Mesothelial cell of epicardium (in vitro differentiated cells): ENCODE measurements around the gene RIC1. TPM values are rescaled to one million over a fixed set of nuclear protein-coding genes. Genes with fewer than 3 reads are reported as not detected.

ENCODE experiments used
- DNase-seq, 2 experiments: peaks; one replicate each; pipeline ENCODE4 v3.0.0; 2021; ENCODE audit warnings: low spot score in 2 of 2; ENCODE audit not compliant: unreplicated experiment in 2 of 2
- H3K27ac Mint-ChIP-seq: 2 replicates; pipeline ENCODE4 v1.8.0; 2021; ENCODE audit warnings: mixed read lengths
- H3K27me3 Mint-ChIP-seq: 2 replicates; pipeline ENCODE4 v1.8.0; 2021; ENCODE audit warnings: low read depth, mixed read lengths
- H3K36me3 Mint-ChIP-seq: 2 replicates; pipeline ENCODE4 v1.8.0; 2021; ENCODE audit warnings: mixed read lengths
- H3K4me1 Mint-ChIP-seq: 2 replicates; pipeline ENCODE4 v1.8.0; 2021; ENCODE audit warnings: mixed read lengths
- H3K4me3 Mint-ChIP-seq: 2 replicates; pipeline ENCODE4 v1.8.0; 2021; ENCODE audit warnings: mild to moderate bottlenecking, moderate library complexity, mixed read lengths
- H3K9me3 Mint-ChIP-seq: 2 replicates; pipeline ENCODE4 v1.8.0; 2021; ENCODE audit warnings: mixed read lengths
- total RNA-seq: library from RNA; stranded (reverse); gene quantifications from 3 replicates; pipeline ENCODE4 v1.2.1, GENCODE V29; 2021
- TF ChIP-seq, protein P1 (sequence below): fragments of 200-600 bp; sonication (generic); IDR thresholded peaks from one replicate; pipeline ENCODE4 v1.5.0; 2021; ENCODE audit warnings: antibody characterized with exemption; ENCODE audit not compliant: unreplicated experiment

Gene RIC1
- total RNA-seq, 1 donor from 2014 or later, result 39.2 TPM

- Mint-ChIP-seq H3K27me3 (no peaks in the 10 kb centered on the region), H3K9me3 (peaks cover 7% of the 10 kb centered on the region), H3K4me1 (peaks cover 1% of the 10 kb centered on the region), H3K27ac (no peak overlapping the region), H3K36me3 (peaks cover 20% of the 10 kb centered on the region), H3K4me3 (no peak overlapping the region)
- TF ChIP-seq, protein P1, sequence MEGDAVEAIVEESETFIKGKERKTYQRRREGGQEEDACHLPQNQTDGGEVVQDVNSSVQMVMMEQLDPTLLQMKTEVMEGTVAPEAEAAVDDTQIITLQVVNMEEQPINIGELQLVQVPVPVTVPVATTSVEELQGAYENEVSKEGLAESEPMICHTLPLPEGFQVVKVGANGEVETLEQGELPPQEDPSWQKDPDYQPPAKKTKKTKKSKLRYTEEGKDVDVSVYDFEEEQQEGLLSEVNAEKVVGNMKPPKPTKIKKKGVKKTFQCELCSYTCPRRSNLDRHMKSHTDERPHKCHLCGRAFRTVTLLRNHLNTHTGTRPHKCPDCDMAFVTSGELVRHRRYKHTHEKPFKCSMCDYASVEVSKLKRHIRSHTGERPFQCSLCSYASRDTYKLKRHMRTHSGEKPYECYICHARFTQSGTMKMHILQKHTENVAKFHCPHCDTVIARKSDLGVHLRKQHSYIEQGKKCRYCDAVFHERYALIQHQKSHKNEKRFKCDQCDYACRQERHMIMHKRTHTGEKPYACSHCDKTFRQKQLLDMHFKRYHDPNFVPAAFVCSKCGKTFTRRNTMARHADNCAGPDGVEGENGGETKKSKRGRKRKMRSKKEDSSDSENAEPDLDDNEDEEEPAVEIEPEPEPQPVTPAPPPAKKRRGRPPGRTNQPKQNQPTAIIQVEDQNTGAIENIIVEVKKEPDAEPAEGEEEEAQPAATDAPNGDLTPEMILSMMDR, result no peak
- no peak for DNase-seq
Observed at GRCh38 chr9:5815461-5815860, 186.6 kb downstream of the RIC1 start.

GRCh38 chr9:5817862-5818261 lies 189.0 kb downstream of the RIC1 start:
- TF ChIP-seq, protein P1, result no peak
- Mint-ChIP-seq H3K4me1 (peaks cover 1% of the 10 kb centered on the region), H3K27ac (no peak overlapping the region)

GRCh38 chr9:5818424-5819142 lies 189.7 kb downstream of the RIC1 start:
- H3K4me1 Mint-ChIP-seq, result peaks cover 1% of the 10 kb centered on the region
- no peak overlapping the region for H3K4me3 Mint-ChIP-seq

More at GRCh38 chr9:5817862-5818261, 189.0 kb downstream of the RIC1 start:
- no peak for DNase-seq
- H3K27me3 Mint-ChIP-seq, result no peaks in the 10 kb centered on the region
- no peak overlapping the region for H3K4me3 Mint-ChIP-seq
- peaks cover 16% of the 10 kb centered on the region for H3K36me3 Mint-ChIP-seq
- peaks cover 7% of the 10 kb centered on the region for H3K9me3 Mint-ChIP-seq

GRCh38 chr9:5819174-5819573 lies 190.3 kb downstream of the RIC1 start:
- Mint-ChIP-seq H3K4me3 (no peak overlapping the region), H3K36me3 (peaks cover 22% of the 10 kb centered on the region), H3K27ac (no peak overlapping the region), H3K9me3 (peaks cover 7% of the 10 kb centered on the region), H3K4me1 (peaks cover 1% of the 10 kb centered on the region), H3K27me3 (no peaks in the 10 kb centered on the region)
- no peak for DNase-seq
- TF ChIP-seq, protein P1, result no peak

More at GRCh38 chr9:5818424-5819142, 189.7 kb downstream of the RIC1 start:
- Mint-ChIP-seq H3K27me3 (no peaks in the 10 kb centered on the region), H3K36me3 (peaks cover 18% of the 10 kb centered on the region), H3K27ac (no peak overlapping the region), H3K9me3 (peaks cover 7% of the 10 kb centered on the region)
- TF ChIP-seq, protein P1, result no peak
- DNase-seq, result no peak

DNA sequence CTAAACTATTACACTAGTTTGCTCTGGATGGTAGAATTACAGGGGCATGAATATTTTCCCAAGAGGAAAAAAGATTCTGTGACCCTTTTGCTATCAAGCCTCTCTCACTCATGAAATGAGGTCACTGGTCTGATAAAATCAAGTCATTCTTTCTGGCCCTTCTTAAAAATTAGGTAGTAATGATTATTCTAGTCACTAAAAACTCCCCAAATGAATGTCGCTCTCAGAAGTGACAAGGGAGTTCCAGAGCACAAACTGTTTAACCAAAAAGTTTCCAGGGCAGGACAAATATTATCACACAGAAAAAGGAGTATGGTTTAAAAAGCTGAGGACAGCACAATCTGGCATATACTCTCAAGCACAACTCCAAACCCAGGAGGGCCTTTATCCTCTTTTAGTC lies 191.5 kb downstream of the RIC1 start:
- no peak for DNase-seq
- Mint-ChIP-seq H3K27me3 (no peaks in the 10 kb centered on the region), H3K27ac (no peak overlapping the region), H3K4me3 (no peak overlapping the region), H3K36me3 (peaks cover 26% of the 10 kb centered on the region), H3K9me3 (peaks cover 7% of the 10 kb centered on the region), H3K4me1 (peaks cover 1% of the 10 kb centered on the region)
- TF ChIP-seq, protein P1, result no peak
